ENCODE data around the gene GNG12. TPM values are rescaled to one million over a fixed set of nuclear protein-coding genes. Genes with fewer than 3 reads are reported as not detected.

The GNG12 gene
- total RNA-seq, 1 experiment from 2014 or later: 66.1 TPM

- no peaks in the 10 kb centered on the region for H4K20me1 ChIP-seq (ENCODE audit: low read length)
- POLR2A ChIA-PET (ENCODE audit: unreplicated experiment): no interaction called here
- no peak overlapping the region for H3K4me2 ChIP-seq (ENCODE audit: low read length)
- CTCF ChIA-PET: no interaction called here
- H2AFZ ChIP-seq (ENCODE audit: low read length): no peak overlapping the region
- no peaks in the 10 kb centered on the region for H3K79me2 ChIP-seq (ENCODE audit: low read length)
- intact Hi-C loops (cut with micrococcal nuclease): no loop called here
- H3K9me2 ChIP-seq (replicated peaks; ENCODE audit: low read length): no peaks in the 10 kb centered on the region
- ATAC-seq: no peak
- no peaks in the 10 kb centered on the region for H3F3A ChIP-seq (ENCODE audit: low read length, unreplicated experiment)
- TF ChIP-seq EZH2phosphoT487 (IDR thresholded peaks at IDR 0.05; ENCODE audit: borderline replicate concordance, low read length) (no peak), EZH2 (IDR thresholded peaks at IDR 0.05; ENCODE audit: low read length, unreplicated experiment) (no peak)
- TF ChIP-seq, protein P1, sequence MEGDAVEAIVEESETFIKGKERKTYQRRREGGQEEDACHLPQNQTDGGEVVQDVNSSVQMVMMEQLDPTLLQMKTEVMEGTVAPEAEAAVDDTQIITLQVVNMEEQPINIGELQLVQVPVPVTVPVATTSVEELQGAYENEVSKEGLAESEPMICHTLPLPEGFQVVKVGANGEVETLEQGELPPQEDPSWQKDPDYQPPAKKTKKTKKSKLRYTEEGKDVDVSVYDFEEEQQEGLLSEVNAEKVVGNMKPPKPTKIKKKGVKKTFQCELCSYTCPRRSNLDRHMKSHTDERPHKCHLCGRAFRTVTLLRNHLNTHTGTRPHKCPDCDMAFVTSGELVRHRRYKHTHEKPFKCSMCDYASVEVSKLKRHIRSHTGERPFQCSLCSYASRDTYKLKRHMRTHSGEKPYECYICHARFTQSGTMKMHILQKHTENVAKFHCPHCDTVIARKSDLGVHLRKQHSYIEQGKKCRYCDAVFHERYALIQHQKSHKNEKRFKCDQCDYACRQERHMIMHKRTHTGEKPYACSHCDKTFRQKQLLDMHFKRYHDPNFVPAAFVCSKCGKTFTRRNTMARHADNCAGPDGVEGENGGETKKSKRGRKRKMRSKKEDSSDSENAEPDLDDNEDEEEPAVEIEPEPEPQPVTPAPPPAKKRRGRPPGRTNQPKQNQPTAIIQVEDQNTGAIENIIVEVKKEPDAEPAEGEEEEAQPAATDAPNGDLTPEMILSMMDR (conservative IDR thresholded peaks at IDR 0.05; ENCODE audit: low read depth, low read length): no peak
- H3K4me1 ChIP-seq (ENCODE audit: insufficient read depth, low read length): no peaks in the 10 kb centered on the region
- DNase-seq: no peak
- BruUV-seq (replicated peaks): no TSS peak
- no peak overlapping the region for H3K27ac ChIP-seq (ENCODE audit: low read length)
- H3K9me3 ChIP-seq (ENCODE audit: low read length): no peaks in the 10 kb centered on the region
- H3K9ac ChIP-seq (ENCODE audit: low read length): no peak overlapping the region
- H3K36me3 ChIP-seq (ENCODE audit: low read depth, low read length): no peaks in the 10 kb centered on the region
- H3K27me3 ChIP-seq (ENCODE audit: low read length): no peaks in the 10 kb centered on the region
- no peak overlapping the region for H3K4me3 ChIP-seq (ENCODE audit: low read length)
Measured at GRCh38 chr1:67861856-67862516, 28.7 kb upstream of the GNG12 start.

- Histone ChIP-seq H3K79me2 (ENCODE audit: low read length) (no peaks in the 10 kb centered on the region), H3K36me3 (ENCODE audit: low read depth, low read length) (no peaks in the 10 kb centered on the region), H4K20me1 (ENCODE audit: low read length) (no peaks in the 10 kb centered on the region), H2AFZ (ENCODE audit: low read length) (no peak overlapping the region), H3K4me1 (ENCODE audit: insufficient read depth, low read length) (no peaks in the 10 kb centered on the region), H3K4me2 (ENCODE audit: low read length) (no peak overlapping the region), H3K4me3 (ENCODE audit: low read length) (no peak overlapping the region), H3K9me3 (ENCODE audit: low read length) (no peaks in the 10 kb centered on the region), H3K27ac (ENCODE audit: low read length) (no peak overlapping the region), H3K27me3 (ENCODE audit: low read length) (no peaks in the 10 kb centered on the region), H3K9me2 (replicated peaks; ENCODE audit: low read length) (no peaks in the 10 kb centered on the region), H3K9ac (ENCODE audit: low read length) (no peak overlapping the region), H3F3A (ENCODE audit: low read length, unreplicated experiment) (no peaks in the 10 kb centered on the region)
- ATAC-seq: no peak
- TF ChIP-seq EZH2 (IDR thresholded peaks at IDR 0.05; ENCODE audit: low read length, unreplicated experiment): no peak
- no peak for TF ChIP-seq EZH2phosphoT487 (IDR thresholded peaks at IDR 0.05; ENCODE audit: borderline replicate concordance, low read length)
- TF ChIP-seq, protein P1 (conservative IDR thresholded peaks at IDR 0.05; ENCODE audit: low read depth, low read length): no peak
- no peak for DNase-seq
- ChIA-PET CTCF (no interaction called here), POLR2A (ENCODE audit: unreplicated experiment) (no interaction called here)
- BruUV-seq (replicated peaks): no TSS peak
- intact Hi-C loops (cut with micrococcal nuclease): no loop called here
Measured at GRCh38 chr1:67860776-67861175, 27.5 kb upstream of the GNG12 start.

DNA sequence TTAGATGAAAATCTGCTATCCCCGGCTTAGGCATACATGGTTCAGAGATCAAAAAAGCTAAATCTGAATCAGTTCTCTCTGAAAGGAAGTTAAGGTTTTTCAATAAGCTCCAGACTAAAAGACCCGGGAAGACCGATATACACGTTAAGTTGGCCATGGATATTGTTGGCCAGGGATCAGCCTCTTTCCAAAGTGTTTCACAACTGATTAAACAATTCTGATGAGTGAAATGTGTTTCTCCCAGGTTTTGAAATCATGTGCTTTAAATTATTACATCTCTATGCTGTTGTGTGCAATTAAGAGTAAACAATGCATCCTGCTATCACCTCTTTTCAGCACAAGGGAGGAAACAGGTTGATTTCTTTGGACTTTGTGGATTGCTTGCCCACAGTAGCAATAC is 23.7 kb upstream of the GNG12 start:
- intact Hi-C loops (cut with micrococcal nuclease): no loop called here
- no peak overlapping the region for H3K27ac ChIP-seq (ENCODE audit: low read length)
- H3K9me3 ChIP-seq (ENCODE audit: low read length): no peaks in the 10 kb centered on the region
- ATAC-seq (no peak), DNase-seq (no peak)
- H4K20me1 ChIP-seq (ENCODE audit: low read length): no peaks in the 10 kb centered on the region
- POLR2A ChIA-PET (ENCODE audit: unreplicated experiment): no interaction called here
- H3K27me3 ChIP-seq (ENCODE audit: low read length): no peaks in the 10 kb centered on the region
- TF ChIP-seq, protein P1 (conservative IDR thresholded peaks at IDR 0.05; ENCODE audit: low read depth, low read length): no peak
- TF ChIP-seq EZH2phosphoT487 (IDR thresholded peaks at IDR 0.05; ENCODE audit: borderline replicate concordance, low read length): no peak
- TF ChIP-seq EZH2 (IDR thresholded peaks at IDR 0.05; ENCODE audit: low read length, unreplicated experiment): no peak
- no peak overlapping the region for H3K4me2 ChIP-seq (ENCODE audit: low read length)
- no peaks in the 10 kb centered on the region for H3K9me2 ChIP-seq (replicated peaks; ENCODE audit: low read length)
- H3K4me1 ChIP-seq (ENCODE audit: insufficient read depth, low read length): no peaks in the 10 kb centered on the region
- no peak overlapping the region for H3K4me3 ChIP-seq (ENCODE audit: low read length)
- H3K79me2 ChIP-seq (ENCODE audit: low read length): no peaks in the 10 kb centered on the region
- H3K36me3 ChIP-seq (ENCODE audit: low read depth, low read length): no peaks in the 10 kb centered on the region
- CTCF ChIA-PET: no interaction called here
- H3F3A ChIP-seq (ENCODE audit: low read length, unreplicated experiment): no peaks in the 10 kb centered on the region
- no TSS peak for BruUV-seq (replicated peaks)
- no peak overlapping the region for H2AFZ ChIP-seq (ENCODE audit: low read length)
- no peak overlapping the region for H3K9ac ChIP-seq (ENCODE audit: low read length)
